ENCODE results near the gene COPE. TPM values are rescaled to one million over a fixed set of nuclear protein-coding genes. Genes with fewer than 3 reads are reported as not detected.
"Not testable (repeated sequence)": the region's sequence is repeated elsewhere in the genome, so short reads cannot be mapped to it uniquely, and the experiment has no call there.

Gene COPE
- 10 to 100 TPM in 11 of 12 donors, not detected in 1; 55.2 to 96.3 (median 71.7) TPM for polyA plus RNA-seq (ENCODE audit: insufficient read length in 12 of 12)
- long read RNA-seq, donor 1, transcript COPE-201 (10 exons, 1,141 nt) = major isoform, 66 of 105 reads
- long read RNA-seq, donor 1, partial matches to known transcripts = 37 of 105 reads
- long read RNA-seq, donor 1, other reads (novel, unspliced or antisense) = 0 of 105 reads
- long read RNA-seq, donor 2, transcript COPE-201 (10 exons, 1,141 nt) = major isoform, 47 of 64 reads
- long read RNA-seq, donor 2, partial matches to known transcripts = 12 of 64 reads
- long read RNA-seq, donor 2, other reads (novel, unspliced or antisense) = 0 of 64 reads
- long read RNA-seq, donor 3, transcript COPE-201 (10 exons, 1,141 nt) = major isoform, 27 of 29 reads
- long read RNA-seq, donor 3, partial matches to known transcripts = 0 of 29 reads
- long read RNA-seq, donor 3, other reads (novel, unspliced or antisense) = 0 of 29 reads
- long read RNA-seq, donor 4, transcript COPE-201 (10 exons, 1,141 nt) = major isoform, 20 of 20 reads
- long read RNA-seq, donor 4, partial matches to known transcripts = 0 of 20 reads
- long read RNA-seq, donor 4, other reads (novel, unspliced or antisense) = 0 of 20 reads
- long read RNA-seq, donor 5, transcript COPE-201 (10 exons, 1,141 nt) = major isoform, 84 of 94 reads
- long read RNA-seq, donor 5, partial matches to known transcripts = 5 of 94 reads
- long read RNA-seq, donor 5, other reads (novel, unspliced or antisense) = 0 of 94 reads
- long read RNA-seq, donor 6, transcript COPE-201 (10 exons, 1,141 nt) = major isoform, 26 of 28 reads
- long read RNA-seq, donor 6, partial matches to known transcripts = 0 of 28 reads
- long read RNA-seq, donor 6, other reads (novel, unspliced or antisense) = 0 of 28 reads
- long read RNA-seq, donor 7, transcript COPE-201 (10 exons, 1,141 nt) = major isoform, 23 of 24 reads
- long read RNA-seq, donor 7, partial matches to known transcripts = 0 of 24 reads
- long read RNA-seq, donor 7, other reads (novel, unspliced or antisense) = 0 of 24 reads
- long read RNA-seq, donor 8, transcript COPE-201 (10 exons, 1,141 nt) = major isoform, 56 of 66 reads
- long read RNA-seq, donor 8, transcript COPE-202 (9 exons, 948 nt) = minor isoform, 5 of 66 reads
- long read RNA-seq, donor 8, partial matches to known transcripts = 5 of 66 reads
- long read RNA-seq, donor 8, other reads (novel, unspliced or antisense) = 0 of 66 reads
- long read RNA-seq, donor 9, transcript COPE-201 (10 exons, 1,141 nt) = major isoform, 33 of 34 reads
- long read RNA-seq, donor 9, partial matches to known transcripts = 0 of 34 reads
- long read RNA-seq, donor 9, other reads (novel, unspliced or antisense) = 0 of 34 reads
- long read RNA-seq, donor 10, transcript COPE-201 (10 exons, 1,141 nt) = major isoform, 37 of 37 reads
- long read RNA-seq, donor 10, partial matches to known transcripts = 0 of 37 reads
- long read RNA-seq, donor 10, other reads (novel, unspliced or antisense) = 0 of 37 reads
- long read RNA-seq, donor 11, transcript COPE-201 (10 exons, 1,141 nt) = major isoform, 57 of 67 reads
- long read RNA-seq, donor 11, partial matches to known transcripts = 7 of 67 reads
- long read RNA-seq, donor 11, other reads (novel, unspliced or antisense) = 0 of 67 reads

- DNase-seq = peak; percentile 100
Observed at GRCh38 chr19:18919086-18919899, at the start of gene COPE, which contains the start of gene DDX49. Gene COPE (minus strand): TSS chr19:18919387. CDS start chr19:18919348, 39 bp downstream. Gene DDX49 (plus strand): TSS chr19:18919715. CDS start chr19:18919742, 27 bp downstream.

- peak; percentile 48 for DNase-seq
Observed at GRCh38 chr19:18967358-18968146, 48.4 kb upstream of the COPE start.

- DNase-seq = no peak
Observed at GRCh38 chr19:18966307-18966706, 47.1 kb upstream of the COPE start.

GRCh38 chr19:18964121-18964520, 44.9 kb upstream of the COPE start:
- DNase-seq = no peak

GRCh38 chr19:18961767-18962620, 42.8 kb upstream of the COPE start:
- no peak for DNase-seq

GRCh38 chr19:18960370-18960769, 41.2 kb upstream of the COPE start:
- no peak for DNase-seq

- DNase-seq = no peak
Observed at GRCh38 chr19:18955042-18955441, 35.9 kb upstream of the COPE start.

- no peak for DNase-seq
Observed at GRCh38 chr19:18954094-18954493, 34.9 kb upstream of the COPE start.

- not testable (repeated sequence) for DNase-seq
Observed at GRCh38 chr19:18952364-18953003, 33.3 kb upstream of the COPE start.

GRCh38 chr19:18951721-18952281, 32.6 kb upstream of the COPE start:
- no peak for DNase-seq

- no peak for DNase-seq
Observed at GRCh38 chr19:18949858-18950257, 30.7 kb upstream of the COPE start.

- no peak for DNase-seq
Observed at GRCh38 chr19:18948976-18949356, 29.8 kb upstream of the COPE start.

GRCh38 chr19:18948075-18948975, 29.1 kb upstream of the COPE start:
- no peak for DNase-seq

GRCh38 chr19:18946918-18947317, 27.7 kb upstream of the COPE start:
- DNase-seq = no peak

- no peak for DNase-seq
Observed at GRCh38 chr19:18946335-18946734, 27.1 kb upstream of the COPE start.

- DNase-seq = no peak
Observed at GRCh38 chr19:18945297-18945696, 26.1 kb upstream of the COPE start.

All from muscle of arm (tissue), 14 donors.